ENCODE data around the gene WDR5. TPM values are rescaled to one million over a fixed set of nuclear protein-coding genes. Genes with fewer than 3 reads are reported as not detected.

Gene WDR5
- total and polyA plus RNA-seq, 2 of the 13 experiments (the other 11 are each of a cell fraction or from before 2014, with no cell fraction given), result 34.3 TPM

GRCh38 chr9:134175291-134175807, 39.5 kb downstream of the WDR5 start (continued):
- TF ChIP-seq ZBTB26 (CRISPR knock-in tag; IDR thresholded peaks at IDR 0.05; ENCODE audit: borderline replicate concordance), result no peak
- no peak for TF ChIP-seq HMGA1 (CRISPR knock-in tag; conservative IDR thresholded peaks at IDR 0.05)
- no peak for TF ChIP-seq ZNF891 (CRISPR knock-in tag; IDR thresholded peaks at IDR 0.05)
- no peak for TF ChIP-seq ZNF296 (CRISPR knock-in tag; conservative IDR thresholded peaks at IDR 0.05)
- TF ChIP-seq ZNF790 (CRISPR knock-in tag; IDR thresholded peaks at IDR 0.05; ENCODE audit: borderline replicate concordance), result 0 out of 2 replicates have a peak, but pooled peaks have one; percentile 4
- TF ChIP-seq SP1 (IDR thresholded peaks at IDR 0.05), result no peak
- 0 out of 2 replicates have a peak, but pooled peaks have one; percentile 29 for TF ChIP-seq SP1 (CRISPR knock-in tag; IDR thresholded peaks at IDR 0.05)
- no peak for TF ChIP-seq ZNF574 (CRISPR knock-in tag; IDR thresholded peaks at IDR 0.05)
- no peak for TF ChIP-seq AKNA (CRISPR knock-in tag; IDR thresholded peaks at IDR 0.05; ENCODE audit: borderline replicate concordance)
- TF ChIP-seq LBX2 (CRISPR knock-in tag; IDR thresholded peaks at IDR 0.05; ENCODE audit: borderline replicate concordance), result no peak
- 0 out of 2 replicates have a peak, but pooled peaks have one; percentile 10 for TF ChIP-seq ZNF777 (CRISPR knock-in tag; IDR thresholded peaks at IDR 0.05)
- 0 out of 2 replicates have a peak, but pooled peaks have one; percentile 9 for TF ChIP-seq ZNF605 (CRISPR knock-in tag; IDR thresholded peaks at IDR 0.05)
- no peak for TF ChIP-seq SP5 (CRISPR knock-in tag; IDR thresholded peaks at IDR 0.05; ENCODE audit: borderline replicate concordance, low read depth)
